SU-DHL-6 (cell line): ENCODE data around the gene NEK6.

Experiments used
- EZH2phosphoT487 ChIP-seq: fragments of 200-600 bp; sonication (generic), shearing (Covaris generic); conservative IDR thresholded peaks from 2 replicates; pipeline ENCODE4 v1.6.1; 2018; ENCODE audit warnings: mild to moderate bottlenecking, antibody characterized with exemption, low read length, moderate library complexity, mixed read lengths
- TF ChIP-seq, protein P1 (sequence below): fragments of 200-600 bp; sonication (generic); IDR thresholded peaks from one replicate; pipeline ENCODE4 v1.5.1; 2017; ENCODE audit warnings: antibody characterized with exemption, mild to moderate bottlenecking, low read length, moderate library complexity; ENCODE audit not compliant: insufficient read depth, poor library complexity, severe bottlenecking

DNA sequence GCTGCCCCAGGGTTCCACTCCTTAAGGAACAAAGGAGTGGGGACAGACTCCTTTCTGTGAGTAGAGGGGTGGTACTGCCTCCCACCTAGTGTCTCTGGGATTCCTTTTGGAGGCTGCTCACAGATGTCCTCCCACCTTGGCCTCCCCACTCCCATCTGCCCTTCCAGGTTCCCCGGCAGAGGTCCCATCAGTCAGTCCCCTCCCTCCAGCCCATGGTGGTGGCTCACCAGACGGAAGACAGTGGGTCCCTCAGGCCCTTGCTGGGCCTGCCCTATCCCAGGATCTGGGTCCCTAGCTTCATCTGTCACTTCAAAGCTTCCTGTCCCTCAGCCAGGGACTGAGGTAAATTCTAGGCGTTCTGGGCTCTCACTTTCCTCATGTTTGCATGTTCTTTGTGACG is 35.6 kb upstream of the NEK6 start:
- no peak for TF ChIP-seq EZH2phosphoT487
- TF ChIP-seq, protein P1, sequence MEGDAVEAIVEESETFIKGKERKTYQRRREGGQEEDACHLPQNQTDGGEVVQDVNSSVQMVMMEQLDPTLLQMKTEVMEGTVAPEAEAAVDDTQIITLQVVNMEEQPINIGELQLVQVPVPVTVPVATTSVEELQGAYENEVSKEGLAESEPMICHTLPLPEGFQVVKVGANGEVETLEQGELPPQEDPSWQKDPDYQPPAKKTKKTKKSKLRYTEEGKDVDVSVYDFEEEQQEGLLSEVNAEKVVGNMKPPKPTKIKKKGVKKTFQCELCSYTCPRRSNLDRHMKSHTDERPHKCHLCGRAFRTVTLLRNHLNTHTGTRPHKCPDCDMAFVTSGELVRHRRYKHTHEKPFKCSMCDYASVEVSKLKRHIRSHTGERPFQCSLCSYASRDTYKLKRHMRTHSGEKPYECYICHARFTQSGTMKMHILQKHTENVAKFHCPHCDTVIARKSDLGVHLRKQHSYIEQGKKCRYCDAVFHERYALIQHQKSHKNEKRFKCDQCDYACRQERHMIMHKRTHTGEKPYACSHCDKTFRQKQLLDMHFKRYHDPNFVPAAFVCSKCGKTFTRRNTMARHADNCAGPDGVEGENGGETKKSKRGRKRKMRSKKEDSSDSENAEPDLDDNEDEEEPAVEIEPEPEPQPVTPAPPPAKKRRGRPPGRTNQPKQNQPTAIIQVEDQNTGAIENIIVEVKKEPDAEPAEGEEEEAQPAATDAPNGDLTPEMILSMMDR, result no peak
